Trophoblast cell (in vitro differentiated cells and primary cell): Measurements from ENCODE around the gene ERGIC1.

Source experiments
- DNase-seq, 2 donors: peaks; one replicate each; pipeline ENCODE4 v3.0.0-alpha.2; 2016
- H2AFZ ChIP-seq: 2 replicates; pipeline ENCODE4 v1.6.1; 2013; ENCODE audit warnings: low read length, moderate library complexity, mild to moderate bottlenecking; ENCODE audit not compliant: insufficient read depth, poor library complexity
- H2AK5ac ChIP-seq: 2 replicates; pipeline ENCODE4 v1.6.1; 2013; ENCODE audit warnings: mild to moderate bottlenecking, low read length
- H2BK120ac ChIP-seq: 2 replicates; pipeline ENCODE4 v1.6.1; 2013; ENCODE audit warnings: low read length, mild to moderate bottlenecking, moderate library complexity; ENCODE audit not compliant: insufficient read depth, poor library complexity
- H2BK12ac ChIP-seq: 2 replicates; pipeline ENCODE4 v1.6.1; 2013; ENCODE audit warnings: mild to moderate bottlenecking, low read length, moderate library complexity
- H2BK5ac ChIP-seq: 2 replicates; pipeline ENCODE4 v1.6.1; 2013; ENCODE audit warnings: low read length, low read depth, moderate library complexity, mild to moderate bottlenecking; ENCODE audit not compliant: poor library complexity
- H3K14ac ChIP-seq: 2 replicates; pipeline ENCODE4 v1.6.1; 2013; ENCODE audit warnings: mild to moderate bottlenecking, low read length
- H3K18ac ChIP-seq: 2 replicates; pipeline ENCODE4 v1.6.1; 2013; ENCODE audit warnings: mild to moderate bottlenecking, low read length
- H3K23ac ChIP-seq: 2 replicates; pipeline ENCODE4 v1.6.1; 2013; ENCODE audit warnings: low read length
- H3K27ac ChIP-seq: 2 replicates; pipeline ENCODE4 v1.5.1; 2013; ENCODE audit warnings: low read depth, mild to moderate bottlenecking, inconsistent platforms, low read length, moderate library complexity
- H3K27me3 ChIP-seq: 2 replicates; pipeline ENCODE4 v1.6.1; 2013; ENCODE audit warnings: inconsistent platforms, mild to moderate bottlenecking, low read length, moderate library complexity; ENCODE audit not compliant: insufficient read depth
- H3K36me3 ChIP-seq, 2 experiments: 1 replicate in 1 of 2; 2 replicates in 1 of 2; pipeline ENCODE4 v1.6.1; 2013; ENCODE audit warnings: low read length in 2 of 2, mild to moderate bottlenecking in 2 of 2, moderate library complexity in 1 of 2; ENCODE audit not compliant: insufficient read depth in 2 of 2, control insufficient read depth in 1 of 2
- H3K4ac ChIP-seq: 2 replicates; pipeline ENCODE4 v1.6.1; 2013; ENCODE audit warnings: low read depth, mild to moderate bottlenecking, low read length, moderate library complexity
- H3K4me1 ChIP-seq, 2 experiments: 1 replicate in 1 of 2; 2 replicates in 1 of 2; pipeline ENCODE4 v1.6.1; 2013; ENCODE audit warnings: low read length in 2 of 2, mild to moderate bottlenecking in 2 of 2, moderate library complexity in 1 of 2; ENCODE audit not compliant: insufficient read depth in 2 of 2, control insufficient read depth in 1 of 2
- H3K4me2 ChIP-seq: 2 replicates; pipeline ENCODE4 v1.6.1; 2013; ENCODE audit warnings: inconsistent platforms, mild to moderate bottlenecking, low read length, moderate library complexity
- H3K4me3 ChIP-seq: 2 replicates; pipeline ENCODE4 v1.5.1; 2013; ENCODE audit warnings: mild to moderate bottlenecking, low read depth, low read length, inconsistent platforms
- H3K79me1 ChIP-seq: one replicate; pipeline ENCODE4 v1.6.1; 2013; ENCODE audit warnings: low read length
- H3K79me2 ChIP-seq: 2 replicates; pipeline ENCODE4 v1.6.1; 2013; ENCODE audit warnings: low read length, mild to moderate bottlenecking; ENCODE audit not compliant: control insufficient read depth, insufficient read depth, poor library complexity
- H3K9ac ChIP-seq: 2 replicates; pipeline ENCODE4 v1.6.1; 2013; ENCODE audit warnings: mild to moderate bottlenecking, low read length
- H3K9me3 ChIP-seq: 2 replicates; pipeline ENCODE4 v1.6.1; 2013; ENCODE audit warnings: low read depth, mild to moderate bottlenecking, control low read depth, inconsistent platforms, low read length; ENCODE audit not compliant: insufficient read depth
- H4K12ac ChIP-seq: 2 replicates; pipeline ENCODE4 v1.6.1; 2013; ENCODE audit warnings: low read depth, mild to moderate bottlenecking, low read length, moderate library complexity
- H4K8ac ChIP-seq: 2 replicates; pipeline ENCODE4 v1.6.1; 2013; ENCODE audit warnings: low read depth, mild to moderate bottlenecking, low read length, moderate library complexity
- H4K91ac ChIP-seq: one replicate; pipeline ENCODE4 v1.6.1; 2013; ENCODE audit warnings: low read depth, mild to moderate bottlenecking, low read length, moderate library complexity
- WGBS: extraction: QIAGEN DNeasy Blood & Tissue Kit; methylation state at CpG from one replicate; pipeline ENCODE4 v1.1.7; 2013; ENCODE audit warnings: missing lambda C conversion rate; ENCODE audit not compliant: insufficient read length, insufficient coverage; ENCODE audit errors: extremely low coverage; 5-methylcytosine and 5-hydroxymethylcytosine counted together

The ERGIC1 gene

GRCh38 chr5:172817664-172818063, 16.4 kb upstream of the ERGIC1 start:
- H2BK120ac ChIP-seq, result no peak overlapping the region
- H3K79me2 ChIP-seq, result no peaks in the 10 kb centered on the region
- no peaks in the 10 kb centered on the region for H3K4me1 ChIP-seq
- H2AK5ac ChIP-seq, result no peak overlapping the region
- H3K4me2 ChIP-seq, result no peak overlapping the region
- no peak overlapping the region for H4K8ac ChIP-seq
- no peak overlapping the region for H3K4ac ChIP-seq
- no peak overlapping the region for H2BK5ac ChIP-seq
- no peak overlapping the region for H3K27ac ChIP-seq
- H2AFZ ChIP-seq, result no peak overlapping the region
- H3K9ac ChIP-seq, result no peak overlapping the region
- no peaks in the 10 kb centered on the region for H3K9me3 ChIP-seq
- WGBS, result no CpG with 5 or more reads among the region's 7 CpGs
- no peaks in the 10 kb centered on the region for H3K79me1 ChIP-seq
- no peak overlapping the region for H3K18ac ChIP-seq
- DNase-seq, result peak in 1 of 2 donors; percentile 33
- H3K23ac ChIP-seq, result no peak overlapping the region
- H3K14ac ChIP-seq, result no peak overlapping the region
- no peak overlapping the region for H4K12ac ChIP-seq
- H3K27me3 ChIP-seq, result no peaks in the 10 kb centered on the region
- no peak overlapping the region for H4K91ac ChIP-seq
- no peak overlapping the region for H2BK12ac ChIP-seq
- no peaks in the 10 kb centered on the region for H3K36me3 ChIP-seq
- H3K4me3 ChIP-seq, result no peak overlapping the region

GRCh38 chr5:172818081-172818480, 16.0 kb upstream of the ERGIC1 start:
- Histone ChIP-seq H3K36me3 (no peaks in the 10 kb centered on the region), H2BK12ac (no peak overlapping the region), H3K18ac (no peak overlapping the region), H3K9me3 (no peaks in the 10 kb centered on the region), H3K23ac (no peak overlapping the region), H3K79me2 (no peaks in the 10 kb centered on the region), H4K8ac (no peak overlapping the region), H3K9ac (no peak overlapping the region), H3K27ac (no peak overlapping the region), H3K4ac (no peak overlapping the region), H4K12ac (no peak overlapping the region), H3K79me1 (no peaks in the 10 kb centered on the region), H2AFZ (no peak overlapping the region), H2BK120ac (no peak overlapping the region), H3K4me3 (no peak overlapping the region), H3K4me1 (no peaks in the 10 kb centered on the region), H2BK5ac (no peak overlapping the region), H2AK5ac (no peak overlapping the region), H3K4me2 (no peak overlapping the region), H4K91ac (no peak overlapping the region), H3K14ac (no peak overlapping the region), H3K27me3 (no peaks in the 10 kb centered on the region)
- no CpG with 5 or more reads among the region's 3 CpGs for WGBS
- DNase-seq, result no peak

GRCh38 chr5:172819569-172819968, 14.5 kb upstream of the ERGIC1 start:
- H3K4me1 ChIP-seq, result no peaks in the 10 kb centered on the region
- H3K27me3 ChIP-seq, result no peaks in the 10 kb centered on the region
- H3K9me3 ChIP-seq, result no peaks in the 10 kb centered on the region
- no peaks in the 10 kb centered on the region for H3K79me1 ChIP-seq
- H3K23ac ChIP-seq, result no peak overlapping the region
- H3K18ac ChIP-seq, result no peak overlapping the region
- H3K27ac ChIP-seq, result no peak overlapping the region
- no peak overlapping the region for H3K14ac ChIP-seq
- DNase-seq, result no peak
- no peak overlapping the region for H3K4ac ChIP-seq
- H4K12ac ChIP-seq, result no peak overlapping the region
- no peak overlapping the region for H2AK5ac ChIP-seq
- no peak overlapping the region for H3K4me3 ChIP-seq
- no CpG with 5 or more reads among the region's 3 CpGs for WGBS
- no peak overlapping the region for H3K9ac ChIP-seq
- H2BK12ac ChIP-seq, result no peak overlapping the region
- H3K79me2 ChIP-seq, result no peaks in the 10 kb centered on the region
- no peak overlapping the region for H4K8ac ChIP-seq
- H2AFZ ChIP-seq, result no peak overlapping the region
- no peak overlapping the region for H4K91ac ChIP-seq
- no peak overlapping the region for H2BK5ac ChIP-seq
- no peak overlapping the region for H2BK120ac ChIP-seq
- no peak overlapping the region for H3K4me2 ChIP-seq
- H3K36me3 ChIP-seq, result no peaks in the 10 kb centered on the region

GRCh38 chr5:172820046-172820767, 13.8 kb upstream of the ERGIC1 start:
- Histone ChIP-seq H3K27me3 (no peaks in the 10 kb centered on the region), H2BK120ac (no peak overlapping the region), H4K12ac (no peak overlapping the region), H2BK12ac (no peak overlapping the region), H3K14ac (no peak overlapping the region), H4K91ac (no peak overlapping the region), H3K4me1 (no peaks in the 10 kb centered on the region), H3K36me3 (no peaks in the 10 kb centered on the region), H3K4ac (no peak overlapping the region), H2AK5ac (no peak overlapping the region), H3K9ac (no peak overlapping the region), H2AFZ (no peak overlapping the region), H3K79me1 (no peaks in the 10 kb centered on the region), H3K4me2 (no peak overlapping the region), H2BK5ac (no peak overlapping the region), H3K27ac (no peak overlapping the region), H3K79me2 (no peaks in the 10 kb centered on the region), H3K23ac (no peak overlapping the region), H4K8ac (no peak overlapping the region), H3K9me3 (no peaks in the 10 kb centered on the region), H3K18ac (no peak overlapping the region), H3K4me3 (no peak overlapping the region)
- WGBS, result no CpG with 5 or more reads among the region's 16 CpGs
- DNase-seq, result peak in 1 of 2 donors; percentile 30
